Umbilical cord (tissue), 2 donors: Measurements from ENCODE around the gene SMG6. TPM values are rescaled to one million over a fixed set of nuclear protein-coding genes. Genes with fewer than 3 reads are reported as not detected.
A peak's percentile ranks its signal among the peaks of the same experiment; 100 is the strongest.
"Not testable (repeated sequence)": the region's sequence is repeated elsewhere in the genome, so short reads cannot be mapped to it uniquely, and the experiment has no call there.

Experiments
- DNase-seq: peaks from one replicate; pipeline ENCODE4 v3.0.0-alpha.2; 2015; ENCODE audit warnings: low spot score
- total RNA-seq: library from RNA; depleted of rRNA; stranded (reverse); fragments of >200 nt; gene quantifications from one replicate; pipeline ENCODE4 v1.2.3, GENCODE V29; 2014; ENCODE audit warnings: low replicate concordance; ENCODE audit not compliant: insufficient read depth

SMG6 gene
- total RNA-seq, 1 donor from 2014 or later, result 29.1 TPM

- peak; percentile 78 for DNase-seq
These were observed 39.3 kb downstream of the SMG6 start for GRCh38 chr17:2264067-2264860.

GRCh38 chr17:2263183-2264066, 40.2 kb downstream of the SMG6 start:
- peak; percentile 19 for DNase-seq

GRCh38 chr17:2262135-2262587, 41.4 kb downstream of the SMG6 start:
- peak; percentile 85 for DNase-seq

GRCh38 chr17:2259769-2260536, 43.6 kb downstream of the SMG6 start:
- peak; percentile 86 for DNase-seq

- not testable (repeated sequence) for DNase-seq
These were observed 44.8 kb downstream of the SMG6 start for GRCh38 chr17:2258830-2259229.

- DNase-seq, result no peak
These were observed 49.7 kb downstream of the SMG6 start for GRCh38 chr17:2253768-2254406.

GRCh38 chr17:2253362-2253761, 50.2 kb downstream of the SMG6 start:
- DNase-seq, result no peak

GRCh38 chr17:2251098-2251497, 52.5 kb downstream of the SMG6 start:
- DNase-seq, result no peak

- DNase-seq, result peak; percentile 80
These were observed 53.2 kb downstream of the SMG6 start for GRCh38 chr17:2250140-2251095.

GRCh38 chr17:2247005-2247404, 56.6 kb downstream of the SMG6 start:
- no peak for DNase-seq

- peak; percentile 83 for DNase-seq
These were observed 58.8 kb downstream of the SMG6 start for GRCh38 chr17:2244545-2245525.

GRCh38 chr17:2243953-2244352, 59.6 kb downstream of the SMG6 start:
- no peak for DNase-seq

GRCh38 chr17:2241823-2242222, 61.8 kb downstream of the SMG6 start:
- no peak for DNase-seq

GRCh38 chr17:2240541-2240940, 63.0 kb downstream of the SMG6 start:
- DNase-seq, result no peak

- DNase-seq, result no peak
These were observed 63.6 kb downstream of the SMG6 start for GRCh38 chr17:2239882-2240430.

GRCh38 chr17:2239170-2239551, 64.4 kb downstream of the SMG6 start:
- no peak for DNase-seq

GRCh38 chr17:2238432-2239169, 65.0 kb downstream of the SMG6 start:
- DNase-seq, result peak; percentile 63

- no peak for DNase-seq
These were observed 65.6 kb downstream of the SMG6 start for GRCh38 chr17:2237950-2238349.
